GM19467 (cell line): ENCODE measurements around the gene USP48.

Experiments
- ATAC-seq: cut with Tn5 transposase; IDR thresholded peaks from one replicate; pipeline ENCODE4 v1.9.1; 2021; ENCODE audit warnings: mild to moderate bottlenecking, moderate library complexity; ENCODE audit not compliant: unreplicated experiment

The USP48 gene

GRCh38 chr1:21670956-21671902 is 111.7 kb downstream of the USP48 start:
- ATAC-seq = no peak

- no peak for ATAC-seq
These were observed 112.7 kb downstream of the USP48 start for GRCh38 chr1:21670059-21670881.

GRCh38 chr1:21669258-21670058 is 113.5 kb downstream of the USP48 start, which contains the start of gene RAP1GAP:
Gene RAP1GAP (minus strand): TSS chr1:21669357. CDS start chr1:21620032, 49,325 bp downstream.
- no peak for ATAC-seq

GRCh38 chr1:21668951-21669257 is 114.0 kb downstream of the USP48 start:
- ATAC-seq = no peak

- ATAC-seq = no peak
These were observed 114.6 kb downstream of the USP48 start for GRCh38 chr1:21668232-21668950.

- no peak for ATAC-seq
These were observed 115.4 kb downstream of the USP48 start for GRCh38 chr1:21667348-21668231.

GRCh38 chr1:21666576-21667320 is 116.2 kb downstream of the USP48 start:
- ATAC-seq = no peak

GRCh38 chr1:21665711-21666575 is 117.0 kb downstream of the USP48 start:
- no peak for ATAC-seq

GRCh38 chr1:21664806-21665588 is 118.0 kb downstream of the USP48 start:
- no peak for ATAC-seq

GRCh38 chr1:21663951-21664805 is 118.8 kb downstream of the USP48 start:
- ATAC-seq = no peak

GRCh38 chr1:21663248-21663950 is 119.5 kb downstream of the USP48 start:
- no peak for ATAC-seq

- no peak for ATAC-seq
These were observed 120.3 kb downstream of the USP48 start for GRCh38 chr1:21662426-21663247.

- ATAC-seq = no peak
These were observed 121.1 kb downstream of the USP48 start for GRCh38 chr1:21661886-21662285.

- ATAC-seq = no peak
These were observed 123.0 kb downstream of the USP48 start for GRCh38 chr1:21659924-21660326.
